GM12878 (cell line): ENCODE measurements around the gene TDRD10. TPM values are rescaled to one million over a fixed set of nuclear protein-coding genes. Genes with fewer than 3 reads are reported as not detected.

Source experiments
- ATAC-seq: fragments of 200-7000 bp; cut with Tn5 transposase; 3 replicates; pipeline ENCODE4 v1.9.1; 2020; ENCODE audit warnings: mild to moderate bottlenecking, moderate library complexity
- BruUV-seq: library from RNA; stranded (reverse); fragments of 400-500 nt; replicated peaks from 2 replicates; lab custom pipeline; 2021; lab: Mats Ljungman, UMichigan
- CTCF ChIA-PET: fragments of 300-600 bp; sonication (Branson Sonifier 250); formaldehyde crosslinking; extraction: SDS; loops from one replicate; lab custom pipeline; 2021; ENCODE audit warnings: inconsistent platforms; lab: Yijun Ruan, JAX
- POLR2A ChIA-PET: fragments of 350-600 bp; formaldehyde crosslinking; extraction: SDS; loops from one replicate; lab custom pipeline; 2021; ENCODE audit warnings: inconsistent platforms; lab: Charles Lee
- RAD21 ChIA-PET: fragments of 300-600 bp; sonication (Branson Sonifier 250); formaldehyde crosslinking; loops from one replicate; lab custom pipeline; 2023; ENCODE audit warnings: antibody characterized with exemption; ENCODE audit not compliant: unreplicated experiment; lab: Charles Lee
- SMC1A ChIA-PET: fragments of 300-600 bp; sonication (Branson Sonifier 250); formaldehyde crosslinking; loops from one replicate; lab custom pipeline; 2023; ENCODE audit not compliant: unreplicated experiment, uncharacterized antibody; lab: Charles Lee
- DNase-seq: peaks from one replicate; pipeline ENCODE4 v3.0.0-alpha.2; 2011; ENCODE audit warnings: low read depth, low spot score
- FAIRE-seq: peaks from 3 replicates; lab custom pipeline; 2011; peaks lifted over from hg19 to GRCh38; lab: Jason Lieb, UNC
- H2AFZ ChIP-seq: 2 replicates; pipeline ENCODE4 v1.6.0; 2011; ENCODE audit warnings: low read depth, low read length, control low read depth; ENCODE audit not compliant: control insufficient read depth
- H3K27ac ChIP-seq: 2 replicates; pipeline ENCODE4 v1.5.1; 2011; ENCODE audit warnings: control low read depth; ENCODE audit not compliant: control insufficient read depth, insufficient read depth
- H3K27me3 ChIP-seq, 2 experiments: replicated peaks in 1 of 2; 2 replicates each; pipeline versions ENCODE4 v1.6.0 to v1.6.1; 2011; ENCODE audit warnings: low read length in 1 of 2; ENCODE audit not compliant: control insufficient read depth in 2 of 2, insufficient read depth in 2 of 2
- H3K36me3 ChIP-seq, 2 experiments: 2 replicates each; pipeline ENCODE4 v1.5.1; 2011; ENCODE audit warnings: low read length in 1 of 2; ENCODE audit not compliant: control insufficient read depth in 2 of 2, insufficient read depth in 2 of 2
- H3K4me1 ChIP-seq: 2 replicates; pipeline ENCODE4 v1.6.1; 2011; ENCODE audit warnings: mild to moderate bottlenecking, low read length, moderate library complexity, mixed read lengths; ENCODE audit not compliant: control insufficient read depth, insufficient read depth
- H3K4me2 ChIP-seq: 2 replicates; pipeline ENCODE4 v1.6.0; 2011; ENCODE audit warnings: control low read depth; ENCODE audit not compliant: control insufficient read depth, insufficient read depth
- H3K4me3 ChIP-seq: fragments of 200-600 bp; sonication (generic); 2 replicates; pipeline ENCODE4 v1.5.1; 2016
- H3K79me2 ChIP-seq: 2 replicates; pipeline ENCODE4 v1.6.0; 2011; ENCODE audit warnings: low read length; ENCODE audit not compliant: control insufficient read depth, insufficient read depth
- H3K9ac ChIP-seq: 2 replicates; pipeline ENCODE4 v1.8.0; 2011; ENCODE audit warnings: low read length, control low read depth, mixed read lengths; ENCODE audit not compliant: control insufficient read depth, insufficient read depth
- H3K9me3 ChIP-seq: replicated peaks from 3 replicates; pipeline ENCODE4 v1.5.1; 2011; ENCODE audit warnings: mild to moderate bottlenecking, low read length; ENCODE audit not compliant: control insufficient read depth, insufficient read depth
- H4K20me1 ChIP-seq: 2 replicates; pipeline ENCODE4 v1.6.0; 2011; ENCODE audit not compliant: control insufficient read depth, insufficient read depth
- BHLHE40 ChIP-seq, 2 experiments: fragments of 450-650 bp in 1 of 2; IDR thresholded peaks; 2 replicates each; pipeline ENCODE4 v1.6.1; 2011 to 2017; ENCODE audit warnings: low read depth in 2 of 2, borderline replicate concordance in 1 of 2, improper control_type of control experiment in 1 of 2, low read length in 1 of 2, mild to moderate bottlenecking in 1 of 2
- CHD1 ChIP-seq: IDR thresholded peaks from 2 replicates; pipeline ENCODE4 v1.6.1; 2012; ENCODE audit warnings: low read depth, low read length, improper control_type of control experiment
- CTCF ChIP-seq, 3 experiments: IDR thresholded peaks in 2 of 3; conservative IDR thresholded peaks in 1 of 3; 2 replicates each; pipeline ENCODE4 v1.5.1; 2011; ENCODE audit warnings: low read depth in 3 of 3, low read length in 3 of 3, mild to moderate bottlenecking in 3 of 3, control low read depth in 2 of 3, moderate library complexity in 2 of 3, inconsistent platforms in 1 of 3, mixed read lengths in 1 of 3; ENCODE audit not compliant: control insufficient read depth in 2 of 3, insufficient read depth in 1 of 3; ENCODE audit errors: extremely low read depth in 1 of 3
- RAD21 ChIP-seq: IDR thresholded peaks from 2 replicates; pipeline ENCODE4 v1.6.1; 2011; ENCODE audit warnings: mild to moderate bottlenecking, low read depth, low read length, moderate library complexity; ENCODE audit not compliant: insufficient read depth
- SMC3 ChIP-seq: IDR thresholded peaks from 2 replicates; pipeline ENCODE4 v1.6.1; 2011; ENCODE audit warnings: low read length, improper control_type of control experiment, borderline replicate concordance
- ZNF207 ChIP-seq: fragments of 450-650 bp; IDR thresholded peaks from 2 replicates; pipeline ENCODE4 v1.6.1; 2014; ENCODE audit warnings: antibody characterized with exemption, mild to moderate bottlenecking, borderline replicate concordance
- WGBS: methylation state at CpG from one replicate; pipeline ENCODE4 v1.1.6; 2016; ENCODE audit warnings: low lambda C conversion rate; ENCODE audit not compliant: insufficient replicate concordance, insufficient coverage; ENCODE audit errors: missing lambda C conversion rate; 5-methylcytosine and 5-hydroxymethylcytosine counted together
- in situ Hi-C: fragments of 300-500 bp; cut with MboI; formaldehyde crosslinking; loops from 9 replicates; pipeline ENCODE4 v1.14.3; 2018; ENCODE audit warnings: mixed read lengths
- intact Hi-C: fragments of 100-400 bp; cut with micrococcal nuclease; formaldehyde crosslinking; loops from one replicate; pipeline ENCODE4 v1.14.2; 2022; ENCODE audit not compliant: unreplicated experiment
- polyA plus RNA-seq, 11 experiments: library from polyadenylated mRNA; depleted of rRNA in 4 of 11; unstranded in 6 of 11; stranded (reverse) in 5 of 11; fragments of >200 nt; fragmentation: Nextera tagmentation in 4 of 11; fragmentation: Illumina TruSeq in 1 of 11; extraction: Ambion mirVana in 4 of 11; extraction: Trizol in 1 of 11; gene quantifications; 1 replicate in 1 of 11; 2 replicates in 10 of 11; pipeline versions ENCODE4 v1.2.1 to v1.2.3, GENCODE V29; 2011 to 2016; ENCODE audit warnings: inconsistent platforms in 2 of 11, missing spikeins in 2 of 11, low read depth in 1 of 11
- total RNA-seq, 4 experiments: library from RNA; depleted of rRNA in 3 of 4; stranded (reverse); fragments of >200 nt in 3 of 4; fragmentation: Illumina TruSeq in 1 of 4; extraction: Trizol in 1 of 4; gene quantifications; 2 replicates each; pipeline versions ENCODE4 v1.2.1 to v1.2.3, GENCODE V29; 2013 to 2021

TDRD10 gene
- total and polyA plus RNA-seq, 10 of the 15 experiments (the other 5 are each of a cell fraction or from before 2014, with no cell fraction given): not detected

GRCh38 chr1:154533952-154534844 is 32.2 kb downstream of the TDRD10 start:
- WGBS: 35% methylated on average over 11 of the region's 11 CpGs
- Histone ChIP-seq H3K9me3 (no peaks in the 10 kb centered on the region; the same call in 2 of the 3 replicates), H3K4me3 (no peak overlapping the region), H3K4me2 (no peak overlapping the region), H4K20me1 (no peaks in the 10 kb centered on the region), H3K79me2 (no peaks in the 10 kb centered on the region), H3K27ac (no peak overlapping the region), H3K9ac (no peak overlapping the region), H2AFZ (no peak overlapping the region), H3K27me3 (peaks cover 0 to 1% of the 10 kb centered on the region in 2 experiments; a peak in 2 of 4 replicates), H3K36me3 (no peaks in the 10 kb centered on the region), H3K4me1 (no peaks in the 10 kb centered on the region)
- no peak for FAIRE-seq
- in situ Hi-C loops (no loop called here), intact Hi-C loops (no loop called here)
- POLR2A ChIA-PET: interaction anchor here (1.0 kb wide), 1 partner anchor 40 kb away, joined by 3 read pairs; no protein-coding TSS in a partner anchor
- TF ChIP-seq RAD21: peak; percentile 28
- TF ChIP-seq CTCF (IDR thresholded peaks at IDR 0.05 in 2 of 3, conservative IDR thresholded peaks at IDR 0.05 in 1 of 3; ENCODE audit: control insufficient read depth in 2 of 3, extremely low read depth in 1 of 3, insufficient read depth in 1 of 3, low read depth in 3 of 3, low read length in 3 of 3): peak; percentile 45 to 62 (median 45); a peak in 5 of 6 replicates
- TF ChIP-seq SMC3: peak; percentile 60
- no peak for TF ChIP-seq BHLHE40 (IDR thresholded peaks at IDR 0.05; ENCODE audit: borderline replicate concordance in 1 of 2, low read depth in 2 of 2, low read length in 1 of 2)
- no peak for TF ChIP-seq CHD1
- no peak for TF ChIP-seq ZNF207
- BruUV-seq: no TSS peak
- RAD21 ChIA-PET: interaction anchor here (1.0 to 1.2 kb wide), 3 partner anchors 34 to 55 kb away, joined by 3 read pairs; no protein-coding TSS in a partner anchor
- 0 out of 3 replicates have a peak, but pooled peaks have one; percentile 31 for ATAC-seq
- DNase-seq: no peak
- SMC1A ChIA-PET: interaction anchor here (1.7 to 3.1 kb wide), 3 partner anchors 12 to 67 kb away, joined by 4 to 16 read pairs (median 15); no protein-coding TSS in a partner anchor
- CTCF ChIA-PET: interaction anchor here (0.6 to 4.6 kb wide), 13 partner anchors 12 to 498 kb away, joined by 3 to 26 read pairs (median 3); no protein-coding TSS in a partner anchor
